ENCODE measurements around the gene EVL.

GRCh38 chr14:100129161-100129589, 64.0 kb downstream of the EVL start:
- TF ChIP-seq CTCF (IDR thresholded peaks at IDR 0.05; ENCODE audit: low read depth, low read length) = no peak
- TF ChIP-seq POLR2A (IDR thresholded peaks at IDR 0.05; ENCODE audit: extremely low read depth, insufficient read length) = no peak
- TF ChIP-seq MAX (IDR thresholded peaks at IDR 0.05; ENCODE audit: low read depth, low read length) = no peak
- TF ChIP-seq MYC (IDR thresholded peaks at IDR 0.05; ENCODE audit: low read depth, low read length) = no peak
